ENCODE data around the gene TAF5. TPM values are rescaled to one million over a fixed set of nuclear protein-coding genes. Genes with fewer than 3 reads are reported as not detected.
"Not testable (repeated sequence)": the region's sequence is repeated elsewhere in the genome, so short reads cannot be mapped to it uniquely, and the experiment has no call there.

TAF5 gene
- total RNA-seq, 1 experiment from 2014 or later, result 9.0 TPM

DNA sequence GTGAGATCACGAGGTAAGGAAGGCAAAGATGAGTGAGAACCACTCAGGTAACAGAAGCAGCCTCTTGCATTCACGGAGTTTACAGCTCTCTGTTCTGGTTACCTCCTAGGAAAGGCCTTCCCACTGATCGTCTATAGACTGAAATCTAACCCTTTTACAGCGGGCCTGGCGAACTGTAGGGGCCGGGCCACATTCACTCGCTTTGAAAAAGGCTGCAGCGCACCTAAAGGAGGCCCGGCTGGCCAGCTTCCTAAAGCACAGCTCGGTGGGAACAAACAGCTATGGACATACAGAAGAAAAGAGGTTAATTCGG is 27.9 kb downstream of the TAF5 start:
- H3K36me3 ChIP-seq, result peaks cover 71% of the 10 kb centered on the region
- peak; percentile 7 for DNase-seq

DNA sequence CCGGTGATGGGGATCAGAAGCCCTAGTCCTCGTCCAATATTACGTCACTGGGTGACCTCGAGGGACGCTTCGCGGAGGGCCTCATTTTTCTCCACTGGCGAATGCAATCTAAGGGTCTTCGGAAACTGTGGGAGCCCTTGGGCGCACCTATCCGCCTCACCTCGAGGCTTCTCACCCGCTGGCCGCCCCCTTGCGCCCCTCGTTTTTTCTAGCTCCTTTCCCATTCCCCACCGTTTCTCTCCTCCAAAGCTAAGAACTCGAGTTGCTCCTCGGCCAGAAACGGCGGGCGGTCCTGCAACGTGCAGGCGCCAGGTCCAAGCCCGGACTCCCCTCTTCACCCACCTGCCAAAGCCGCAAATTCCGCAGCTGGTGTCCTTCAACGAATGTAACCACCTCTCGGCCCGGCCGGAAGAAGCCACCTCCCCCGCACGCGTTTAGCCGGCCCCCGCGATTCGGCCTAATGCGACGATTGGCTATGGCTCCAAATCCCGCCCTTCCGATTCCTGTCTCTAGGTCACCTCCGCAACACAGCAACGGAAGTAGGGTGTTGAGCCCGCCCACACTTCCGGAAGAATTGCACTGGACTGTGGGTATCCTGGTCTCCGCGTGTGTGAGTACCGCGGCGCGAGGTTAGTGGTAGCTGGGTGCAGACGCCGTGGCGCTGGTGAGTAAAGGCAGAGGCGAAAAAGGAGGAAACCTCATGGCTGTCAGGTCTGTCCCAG is 28.5 kb downstream of the TAF5 start, which contains the start of the genes ATP5MK and PDCD11:
Gene ATP5MK (minus strand): TSS at position 409 of the 722 bp plus-strand sequence. CDS start 4,018 bp downstream, outside the sequence.
Gene PDCD11 (plus strand): TSS at position 560 of the 722 bp plus-strand sequence. CDS start 1,801 bp downstream, outside the sequence.
- peak; percentile 97 for DNase-seq
- peaks cover 70% of the 10 kb centered on the region for H3K36me3 ChIP-seq
- H3K27me3 ChIP-seq, result no peaks in the 10 kb centered on the region
- H3K9me3 ChIP-seq, result no peaks in the 10 kb centered on the region
- H3K4me3 ChIP-seq, result peak within 1 kb of the TSS; percentile 91

More for the DNA sequence above, 27.9 kb downstream of the TAF5 start:
- Histone ChIP-seq H3K9me3 (no peaks in the 10 kb centered on the region), H3K4me3 (peak overlapping the region; percentile 91), H3K27me3 (no peaks in the 10 kb centered on the region)

DNA sequence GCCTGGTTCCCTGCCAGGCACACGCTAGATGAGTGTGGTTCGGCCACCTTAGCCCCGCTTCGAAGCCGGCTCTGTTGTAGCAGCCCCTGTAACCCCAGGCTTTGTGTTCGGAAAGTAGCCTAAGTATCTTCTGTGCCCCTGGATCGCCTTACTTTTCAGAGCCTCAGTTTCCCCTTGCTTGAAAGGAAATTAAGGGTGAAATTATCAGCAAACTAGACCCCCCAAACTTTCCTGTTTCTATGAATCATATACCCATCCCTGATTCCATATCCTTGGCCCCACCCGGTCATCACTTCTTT is 29.0 kb downstream of the TAF5 start:
- no peaks in the 10 kb centered on the region for H3K9me3 ChIP-seq
- H3K27me3 ChIP-seq, result no peaks in the 10 kb centered on the region
- peaks cover 70% of the 10 kb centered on the region for H3K36me3 ChIP-seq
- no peak for DNase-seq
- peak overlapping the region; percentile 91 for H3K4me3 ChIP-seq

DNA sequence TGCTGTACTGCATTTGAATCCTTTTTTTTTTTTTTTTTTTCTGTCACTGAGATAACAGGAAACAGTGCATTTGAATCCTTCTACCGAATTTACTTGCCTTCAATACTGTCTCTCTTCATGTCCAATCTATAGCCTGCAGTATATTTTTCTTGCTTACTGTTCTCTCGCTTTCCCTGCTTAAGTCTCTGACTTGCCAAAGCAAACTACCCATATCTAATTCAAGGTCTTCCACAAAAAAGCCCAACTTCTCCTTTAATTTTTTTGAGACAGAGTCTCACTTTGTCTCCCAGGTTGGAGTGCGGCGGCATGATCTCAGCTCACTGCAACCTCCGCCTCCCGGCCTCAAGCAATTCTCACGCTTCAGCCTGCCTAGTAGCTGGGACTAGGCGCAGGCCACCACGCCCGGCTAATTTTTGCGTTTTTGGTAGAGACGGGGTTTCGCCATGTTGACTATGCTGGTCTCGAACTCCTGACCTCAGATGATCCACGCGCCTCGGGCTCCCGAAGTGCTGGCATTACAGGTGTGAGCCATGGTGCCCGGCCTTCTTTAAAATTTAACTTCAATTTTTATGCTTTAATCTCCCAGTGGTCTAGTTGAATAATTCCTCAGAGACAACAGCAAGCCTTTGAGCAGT is 29.5 kb downstream of the TAF5 start:
- H3K36me3 ChIP-seq, result peaks cover 70% of the 10 kb centered on the region
- no peaks in the 10 kb centered on the region for H3K27me3 ChIP-seq
- H3K4me3 ChIP-seq, result peak overlapping the region; percentile 91
- H3K9me3 ChIP-seq, result no peaks in the 10 kb centered on the region
- no peak for DNase-seq

DNA sequence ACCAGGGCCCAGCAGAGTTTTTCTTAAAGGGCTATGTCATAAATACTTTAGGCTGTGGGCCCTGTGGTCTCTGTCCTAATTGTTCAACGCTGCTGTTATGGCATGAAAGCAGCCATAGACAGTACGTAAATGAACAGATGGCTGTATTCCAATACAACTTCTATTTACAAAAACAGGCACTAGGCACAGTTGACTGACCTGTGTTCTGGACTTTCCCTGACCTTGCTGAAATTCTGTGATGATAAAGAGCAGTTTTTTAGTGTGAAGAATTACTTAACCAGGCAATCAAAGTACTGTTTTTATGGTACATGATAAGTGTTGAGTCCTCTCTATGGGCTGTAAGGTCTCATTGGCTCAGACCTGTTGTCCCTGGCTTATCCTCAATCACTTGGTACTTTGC is 45.8 kb downstream of the TAF5 start:
- Histone ChIP-seq H3K4me3 (no peak overlapping the region), H3K9me3 (no peaks in the 10 kb centered on the region), H3K27me3 (no peaks in the 10 kb centered on the region), H3K36me3 (peaks cover 90% of the 10 kb centered on the region)
- no peak for DNase-seq

DNA sequence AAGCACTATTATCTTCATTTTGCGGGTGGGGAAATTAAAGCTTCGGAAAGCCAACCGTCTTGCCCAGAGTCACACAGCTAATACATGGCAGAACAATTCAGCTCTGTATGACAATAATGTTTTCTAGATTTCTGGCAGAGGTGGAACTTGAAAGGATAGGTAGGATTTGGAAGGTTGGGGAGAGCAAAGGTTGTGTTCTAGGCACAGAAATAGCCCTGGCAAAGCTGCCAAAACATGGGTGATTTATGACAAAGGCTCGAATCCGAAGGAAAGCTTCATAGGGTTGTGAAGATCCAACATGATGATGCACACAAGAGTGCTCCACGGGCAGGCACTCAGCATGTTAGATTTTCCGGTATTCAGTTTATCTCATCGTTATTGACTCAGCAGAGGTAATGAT is 47.8 kb downstream of the TAF5 start:
- Histone ChIP-seq H3K36me3 (peaks cover 87% of the 10 kb centered on the region), H3K4me3 (no peak overlapping the region), H3K9me3 (no peaks in the 10 kb centered on the region), H3K27me3 (no peaks in the 10 kb centered on the region)
- DNase-seq, result no peak

DNA sequence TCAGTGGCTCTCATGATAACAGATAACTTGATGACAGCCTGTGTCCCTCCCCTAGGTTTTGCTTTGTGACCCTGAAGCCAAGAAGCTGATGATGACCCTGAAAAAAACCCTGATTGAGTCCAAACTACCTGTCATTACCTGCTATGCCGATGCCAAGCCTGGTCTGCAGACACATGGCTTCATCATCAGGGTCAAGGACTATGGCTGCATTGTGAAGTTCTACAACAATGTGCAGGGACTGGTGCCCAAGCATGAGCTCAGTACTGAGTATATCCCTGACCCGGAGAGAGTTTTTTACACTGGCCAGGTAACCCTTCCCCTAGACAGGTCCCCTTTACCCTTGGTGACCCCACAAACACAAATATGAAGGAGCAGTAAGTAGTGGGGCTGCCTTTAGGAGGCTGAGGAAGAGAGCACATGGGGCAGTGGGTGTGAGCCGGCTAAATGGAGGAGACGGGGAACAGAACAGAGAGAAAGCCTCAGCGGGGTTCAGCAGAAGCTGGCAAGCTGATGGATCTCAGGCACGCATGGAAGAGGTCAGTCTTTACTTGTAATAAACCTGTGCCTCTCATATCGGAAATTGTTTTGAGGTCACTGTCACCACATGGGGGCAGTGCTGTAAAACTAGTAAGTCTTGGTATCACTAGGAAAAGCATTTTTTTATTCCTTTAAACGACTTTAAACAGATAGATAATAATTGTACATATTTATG is 48.8 kb downstream of the TAF5 start:
- no peak overlapping the region for H3K4me3 ChIP-seq
- no peaks in the 10 kb centered on the region for H3K27me3 ChIP-seq
- DNase-seq, result peak; percentile 11
- no peaks in the 10 kb centered on the region for H3K9me3 ChIP-seq
- peaks cover 84% of the 10 kb centered on the region for H3K36me3 ChIP-seq

DNA sequence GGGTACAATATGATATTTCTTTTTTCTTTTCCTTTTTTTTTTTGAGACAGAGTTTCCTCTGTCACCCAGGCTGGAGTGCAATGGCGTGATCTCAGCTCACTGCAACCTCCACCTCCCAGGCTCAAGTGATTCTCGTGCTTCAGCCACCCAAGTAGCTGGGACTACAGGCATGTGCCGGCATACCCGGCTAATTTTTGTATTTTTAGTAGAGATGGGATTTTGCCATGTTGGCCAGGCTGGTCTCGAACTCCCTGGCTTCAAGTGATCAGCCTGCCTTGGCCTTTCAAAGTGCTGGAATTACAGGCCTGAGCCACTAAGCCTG is 49.3 kb downstream of the TAF5 start:
- H3K9me3 ChIP-seq, DNase-seq, H3K4me3 ChIP-seq, H3K27me3 ChIP-seq: not testable (repeated sequence)
- H3K36me3 ChIP-seq, result peaks cover 80% of the 10 kb centered on the region

DNA sequence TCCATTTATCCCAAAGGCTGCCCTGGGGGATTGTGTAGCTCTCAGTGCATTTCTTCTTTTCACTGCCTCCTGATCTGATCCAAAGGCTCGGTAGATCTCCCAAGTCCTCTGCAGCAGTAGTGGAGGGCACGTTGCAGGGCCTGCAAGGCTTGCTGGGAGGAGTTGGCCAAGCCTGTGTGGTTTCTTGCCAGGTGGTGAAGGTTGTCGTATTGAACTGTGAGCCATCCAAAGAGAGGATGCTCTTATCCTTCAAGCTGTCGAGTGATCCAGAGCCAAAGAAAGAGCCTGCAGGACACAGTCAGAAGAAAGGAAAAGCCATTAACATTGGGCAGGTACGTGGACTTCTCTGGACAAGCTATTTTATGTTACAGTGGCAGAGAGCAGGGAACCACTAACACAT is 49.8 kb downstream of the TAF5 start:
- DNase-seq, result no peak
- peaks cover 80% of the 10 kb centered on the region for H3K36me3 ChIP-seq
- H3K27me3 ChIP-seq, result no peaks in the 10 kb centered on the region
- no peak overlapping the region for H3K4me3 ChIP-seq
- H3K9me3 ChIP-seq, result no peaks in the 10 kb centered on the region

DNA sequence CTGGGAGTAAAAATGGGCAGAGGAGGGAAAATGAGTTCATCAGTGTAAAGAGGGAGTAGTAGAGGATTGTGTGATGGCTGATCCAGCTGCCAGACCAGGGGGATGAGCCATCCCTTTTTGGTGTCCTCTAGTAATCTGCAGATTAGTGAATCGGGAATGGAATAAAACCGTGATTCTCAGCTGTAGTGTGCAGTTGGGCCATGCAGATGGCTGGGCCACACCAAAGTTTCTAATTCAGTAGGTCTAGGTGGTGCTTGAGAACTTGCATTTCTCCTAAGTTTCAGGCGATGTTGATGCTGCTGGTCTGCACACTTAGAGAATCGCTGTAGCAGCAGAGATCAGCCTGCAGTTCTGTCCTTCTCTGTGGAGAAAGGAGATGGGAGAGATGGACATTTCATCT is 51.3 kb downstream of the TAF5 start:
- H3K9me3 ChIP-seq, result no peaks in the 10 kb centered on the region
- no peak for DNase-seq
- no peaks in the 10 kb centered on the region for H3K27me3 ChIP-seq
- H3K4me3 ChIP-seq, result no peak overlapping the region
- H3K36me3 ChIP-seq, result peaks cover 80% of the 10 kb centered on the region

DNA sequence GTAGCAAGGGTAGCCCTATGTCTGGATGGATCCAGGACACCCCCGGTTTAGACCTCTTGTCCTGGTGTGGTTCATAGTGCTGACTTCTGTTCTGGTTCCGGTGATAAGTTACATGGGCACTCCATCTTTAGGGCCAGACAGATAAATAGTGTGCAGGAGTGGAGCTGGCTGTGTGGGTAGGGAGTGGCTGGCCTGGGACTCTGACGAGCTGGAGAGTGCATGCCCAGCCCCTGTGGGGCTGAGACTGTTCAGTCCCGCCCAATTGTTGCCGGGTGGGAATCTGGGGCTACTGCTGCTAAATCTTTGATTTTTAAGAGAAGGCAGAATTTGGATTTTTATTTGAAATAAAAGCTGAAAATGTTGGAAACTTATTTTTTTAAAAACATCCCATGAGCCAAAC is 56.0 kb downstream of the TAF5 start:
- DNase-seq, result no peak
- H3K36me3 ChIP-seq, result peaks cover 78% of the 10 kb centered on the region

DNA sequence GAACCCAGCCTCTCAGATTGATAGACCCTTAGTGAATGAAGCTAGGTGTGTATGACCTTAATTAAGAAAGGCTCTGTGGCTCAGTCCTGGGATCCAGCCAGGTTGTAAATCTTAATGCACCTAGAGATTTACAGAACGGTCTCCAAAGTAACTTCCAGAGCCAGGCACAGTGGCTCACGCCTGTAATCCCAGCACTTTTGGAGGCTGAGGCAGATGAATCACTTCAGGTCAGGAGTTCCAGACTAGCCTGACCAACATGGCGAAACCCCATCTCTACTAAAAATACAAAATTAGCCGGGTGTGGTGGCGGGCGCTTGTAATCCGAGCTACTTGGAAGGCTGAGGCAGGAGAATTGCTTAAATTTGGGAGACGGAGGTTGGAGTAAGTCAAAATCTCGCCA is 60.1 kb downstream of the TAF5 start:
- H3K36me3 ChIP-seq, result peaks cover 83% of the 10 kb centered on the region
- no peaks in the 10 kb centered on the region for H3K27me3 ChIP-seq
- H3K4me3 ChIP-seq, result no peak overlapping the region
- no peaks in the 10 kb centered on the region for H3K9me3 ChIP-seq
- DNase-seq, result no peak

More for the DNA sequence above, 56.0 kb downstream of the TAF5 start:
- Histone ChIP-seq H3K4me3 (no peak overlapping the region), H3K27me3 (no peaks in the 10 kb centered on the region), H3K9me3 (no peaks in the 10 kb centered on the region)

DNA sequence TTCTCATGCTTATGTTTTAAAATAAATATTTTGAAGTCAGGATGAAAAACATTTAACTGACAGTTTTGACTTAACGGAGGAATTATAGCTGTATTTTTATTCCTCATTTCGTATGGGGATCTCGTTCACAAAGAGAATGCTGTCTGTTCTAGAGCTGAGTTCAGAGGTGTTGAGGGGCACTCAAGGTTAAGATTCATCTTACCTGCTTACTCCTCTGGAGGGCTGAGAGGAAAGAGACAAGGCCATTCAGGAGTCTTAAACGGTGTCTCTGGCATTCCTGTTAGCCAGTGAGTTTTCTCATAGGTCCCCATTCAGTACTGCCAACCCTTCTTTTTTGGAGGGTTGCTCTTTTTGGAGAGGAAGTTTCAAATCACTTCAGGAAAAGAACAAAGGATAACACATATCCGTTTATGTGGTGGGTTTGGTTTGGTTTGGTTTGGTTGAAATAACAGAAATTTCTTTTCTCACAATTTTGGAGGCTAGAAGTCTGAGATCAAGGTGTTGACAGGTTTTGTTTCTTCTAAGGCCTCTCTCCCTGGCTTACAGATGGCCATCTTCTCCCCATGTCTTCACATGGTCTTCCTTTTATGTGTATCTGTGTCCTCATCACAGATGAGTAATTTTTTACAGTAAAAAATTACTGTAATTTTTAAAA is 61.3 kb downstream of the TAF5 start:
- H3K36me3 ChIP-seq, result peaks cover 83% of the 10 kb centered on the region

DNA sequence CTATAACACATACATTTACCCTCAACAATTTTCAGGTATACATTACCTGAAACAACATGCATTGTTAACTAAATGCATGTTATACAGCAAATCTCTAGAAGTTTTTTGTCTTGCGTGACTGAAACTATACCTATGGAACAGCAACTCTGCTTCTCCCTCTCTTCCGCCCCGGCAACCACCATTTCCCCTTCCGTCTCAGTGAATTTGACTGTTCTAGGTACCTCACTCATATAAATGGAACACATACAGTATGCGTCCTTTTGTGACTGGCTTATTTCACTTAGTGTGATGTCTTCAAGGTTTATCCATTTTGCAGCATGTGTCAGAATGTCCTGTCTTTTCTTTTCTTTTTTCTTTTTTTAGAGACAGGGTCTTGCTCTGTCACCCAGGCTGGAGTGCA is 61.9 kb downstream of the TAF5 start:
- peaks cover 83% of the 10 kb centered on the region for H3K36me3 ChIP-seq
- DNase-seq, result no peak
- H3K9me3 ChIP-seq, result no peaks in the 10 kb centered on the region
- no peak overlapping the region for H3K4me3 ChIP-seq
- no peaks in the 10 kb centered on the region for H3K27me3 ChIP-seq

More for the DNA sequence above, 61.3 kb downstream of the TAF5 start:
- no peaks in the 10 kb centered on the region for H3K27me3 ChIP-seq
- no peak overlapping the region for H3K4me3 ChIP-seq
- no peaks in the 10 kb centered on the region for H3K9me3 ChIP-seq
- no peak for DNase-seq

DNA sequence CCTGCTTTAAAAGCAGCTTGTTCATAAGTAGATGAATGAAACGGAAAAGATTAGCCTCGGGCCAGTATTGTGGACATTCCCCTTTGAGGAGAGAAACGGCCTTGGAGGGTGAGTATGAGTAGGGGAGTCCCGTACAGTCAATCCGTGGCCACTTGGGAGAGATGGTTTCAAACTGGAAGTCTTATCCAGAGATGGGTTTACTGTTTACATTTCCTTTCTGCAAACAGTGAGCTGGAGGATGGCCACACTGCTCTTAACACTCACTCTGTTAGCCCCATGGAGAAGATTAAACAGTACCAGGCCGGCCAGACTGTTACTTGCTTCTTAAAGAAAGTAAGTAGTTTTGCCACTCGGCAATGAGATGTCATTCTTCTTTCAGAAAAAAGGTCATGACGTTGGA is 64.1 kb downstream of the TAF5 start:
- DNase-seq, result no peak
- H3K27me3 ChIP-seq, result no peaks in the 10 kb centered on the region
- peaks cover 85% of the 10 kb centered on the region for H3K36me3 ChIP-seq
- H3K4me3 ChIP-seq, result no peak overlapping the region
- no peaks in the 10 kb centered on the region for H3K9me3 ChIP-seq

DNA sequence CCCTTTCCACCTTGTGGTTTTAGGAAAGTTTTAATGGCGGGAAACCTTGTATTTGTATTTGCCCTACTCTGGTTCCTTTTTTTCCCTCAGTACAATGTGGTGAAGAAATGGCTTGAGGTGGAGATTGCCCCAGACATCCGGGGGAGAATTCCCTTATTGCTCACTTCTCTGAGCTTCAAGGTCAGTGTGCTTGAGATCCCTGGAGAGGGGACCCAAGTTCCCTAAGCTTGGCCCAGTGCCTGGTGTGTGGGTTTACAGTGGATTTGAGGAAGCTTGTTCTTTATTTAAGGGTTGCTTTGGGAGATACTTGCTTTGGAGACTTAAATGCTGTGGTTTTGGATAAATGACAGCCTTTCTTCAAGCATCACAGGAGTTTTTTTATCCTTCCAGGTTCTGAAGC is 66.1 kb downstream of the TAF5 start:
- Histone ChIP-seq H3K9me3 (no peaks in the 10 kb centered on the region), H3K27me3 (no peaks in the 10 kb centered on the region), H3K4me3 (no peak overlapping the region), H3K36me3 (peaks cover 86% of the 10 kb centered on the region)
- no peak for DNase-seq
